CD4-positive, alpha-beta T cell treated with Interleukin-15 for 4 hours (primary cell): Measurements from ENCODE around the gene EEFSEC.

Source experiments
- DNase-seq: peaks from one replicate; pipeline ENCODE4 v3.0.0-alpha.2; 2020; ENCODE audit warnings: low spot score

EEFSEC gene

GRCh38 chr3:128242818-128243601, 89.7 kb downstream of the EEFSEC start:
- peak; percentile 11 for DNase-seq

GRCh38 chr3:128243602-128244504, 90.6 kb downstream of the EEFSEC start:
- DNase-seq = no peak

- DNase-seq = no peak
Measured at GRCh38 chr3:128245460-128245859, 92.2 kb downstream of the EEFSEC start.

GRCh38 chr3:128247666-128248409, 94.6 kb downstream of the EEFSEC start:
- no peak for DNase-seq

GRCh38 chr3:128252083-128252482, 98.8 kb downstream of the EEFSEC start:
- no peak for DNase-seq

GRCh38 chr3:128253150-128253549, 99.9 kb downstream of the EEFSEC start:
- no peak for DNase-seq

- no peak for DNase-seq
Measured at GRCh38 chr3:128254066-128254590, 100.8 kb downstream of the EEFSEC start.

GRCh38 chr3:128254967-128255366, 101.7 kb downstream of the EEFSEC start:
- DNase-seq = no peak

GRCh38 chr3:128256131-128256530, 102.8 kb downstream of the EEFSEC start:
- DNase-seq = no peak

- no peak for DNase-seq
Measured at GRCh38 chr3:128257632-128258031, 104.4 kb downstream of the EEFSEC start.

GRCh38 chr3:128260275-128260674, 107.0 kb downstream of the EEFSEC start:
- no peak for DNase-seq

- DNase-seq = no peak
Measured at GRCh38 chr3:128262457-128262856, 109.2 kb downstream of the EEFSEC start.

GRCh38 chr3:128263118-128263517, 109.8 kb downstream of the EEFSEC start:
- DNase-seq = no peak

- DNase-seq = no peak
Measured at GRCh38 chr3:128263946-128264345, 110.7 kb downstream of the EEFSEC start.

- no peak for DNase-seq
Measured at GRCh38 chr3:128266453-128266852, 113.2 kb downstream of the EEFSEC start.

GRCh38 chr3:128267541-128267940, 114.3 kb downstream of the EEFSEC start:
- DNase-seq = no peak

GRCh38 chr3:128269006-128269775, 115.9 kb downstream of the EEFSEC start:
- DNase-seq = no peak

- no peak for DNase-seq
Measured at GRCh38 chr3:128269796-128270195, 116.5 kb downstream of the EEFSEC start.

GRCh38 chr3:128270559-128271492, 117.5 kb downstream of the EEFSEC start:
- DNase-seq = no peak
